NCI-H2171 (cell line): ENCODE measurements around the gene KCMF1.
A peak's percentile ranks its signal among the peaks of the same experiment; 100 is the strongest.

Source experiments
- DNase-seq: peaks from one replicate; lab custom pipeline; 2025; lab: John Stamatoyannopoulos, UW

KCMF1 gene

DNA sequence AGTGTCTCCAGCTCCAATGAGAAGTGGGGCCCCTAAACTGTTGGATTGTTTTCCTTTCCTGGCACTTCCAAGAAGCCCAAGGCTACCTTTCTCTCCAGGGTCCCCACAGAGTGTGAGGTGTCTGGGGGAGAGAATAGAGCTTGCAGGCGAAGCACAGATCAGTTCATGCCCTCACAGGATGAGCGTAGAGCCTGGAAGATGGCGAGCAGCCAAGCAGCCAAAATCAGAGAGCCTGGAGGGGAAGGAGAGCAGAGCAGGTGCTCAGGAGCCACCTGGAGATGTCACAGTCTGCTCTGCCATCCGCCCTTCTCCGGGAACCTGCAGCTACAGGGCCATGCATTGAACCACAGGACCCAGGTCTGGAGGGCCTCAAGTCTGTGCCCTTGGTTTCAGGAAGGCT, 107.6 kb downstream of the KCMF1 start:
- DNase-seq: no peak

DNA sequence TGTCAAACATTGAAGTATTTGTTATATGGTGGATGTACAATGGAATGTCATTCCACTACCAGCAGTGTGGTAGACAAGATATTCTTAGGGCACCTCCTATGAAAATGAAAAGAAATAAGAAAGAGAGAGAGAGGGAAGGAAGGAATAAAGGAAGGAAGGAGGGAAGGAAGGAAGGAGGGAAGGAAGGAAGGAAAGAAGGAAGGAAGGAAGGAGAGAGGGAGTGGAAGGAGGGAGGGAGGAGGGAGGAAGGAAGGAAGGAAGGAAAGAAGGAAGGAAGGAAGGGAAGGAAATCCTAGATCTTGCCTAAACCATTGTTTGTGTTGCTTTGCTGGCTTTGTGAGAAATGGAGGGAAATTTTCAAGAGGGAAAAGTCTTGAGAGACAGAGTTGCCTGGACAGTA, 112.1 kb downstream of the KCMF1 start:
- DNase-seq: no peak

DNA sequence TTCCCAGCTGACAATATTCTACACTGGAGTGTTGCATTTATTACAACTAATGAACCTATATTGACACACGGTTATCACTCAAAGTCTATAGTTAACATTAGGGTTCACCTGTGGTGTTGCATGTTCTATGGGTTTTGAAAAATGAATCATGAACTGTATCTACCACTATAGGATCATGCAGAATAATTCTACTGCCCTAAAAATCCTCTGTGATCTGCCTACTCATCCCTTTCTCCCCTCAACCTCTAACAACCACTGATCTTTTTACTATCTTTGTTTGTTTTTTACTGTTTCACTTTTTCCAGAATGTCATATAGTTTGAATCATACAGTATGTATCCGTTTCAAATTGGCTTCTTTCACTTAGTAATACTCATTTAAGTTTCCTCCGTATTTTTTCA, 114.6 kb downstream of the KCMF1 start:
- DNase-seq: no peak

DNA sequence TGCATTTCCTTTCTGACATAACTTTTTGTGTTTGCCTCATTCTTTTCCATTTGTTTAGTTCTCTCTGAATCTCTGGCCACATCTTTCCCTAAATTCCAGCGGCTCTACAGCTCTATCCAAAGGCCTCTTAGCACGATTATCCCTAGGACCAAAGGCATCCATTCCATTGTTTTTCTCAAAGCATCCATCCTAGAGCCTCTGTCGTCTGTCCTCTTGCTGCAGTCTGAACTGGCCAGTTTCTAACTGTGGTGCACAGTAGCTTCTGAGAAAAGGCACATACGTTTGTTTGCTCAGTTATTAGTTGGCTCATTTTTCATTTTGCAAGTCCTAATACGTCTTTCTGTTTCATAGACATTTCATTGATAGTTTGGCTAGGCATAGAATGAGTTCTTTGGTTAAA, 116.6 kb downstream of the KCMF1 start:
- DNase-seq: no peak

DNA sequence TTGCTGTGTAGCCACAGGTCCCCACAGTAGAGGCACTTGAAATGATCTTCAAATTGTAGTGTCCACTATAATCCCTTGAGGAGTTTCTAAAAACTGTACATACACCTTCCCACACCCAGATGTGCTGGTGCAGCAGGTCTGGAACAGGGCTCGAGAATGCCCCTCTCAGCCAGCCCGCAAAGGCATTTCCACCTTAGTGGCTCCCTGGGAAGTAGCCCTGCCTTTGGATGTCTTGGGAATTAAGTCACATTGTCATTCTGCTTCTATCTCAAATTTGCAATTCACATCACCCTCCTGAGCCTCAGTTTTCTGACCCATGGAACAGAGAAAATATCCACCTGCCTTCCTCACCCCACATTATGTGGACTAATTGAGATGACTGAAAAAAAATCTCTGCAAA, 118.0 kb downstream of the KCMF1 start:
- no peak for DNase-seq

DNA sequence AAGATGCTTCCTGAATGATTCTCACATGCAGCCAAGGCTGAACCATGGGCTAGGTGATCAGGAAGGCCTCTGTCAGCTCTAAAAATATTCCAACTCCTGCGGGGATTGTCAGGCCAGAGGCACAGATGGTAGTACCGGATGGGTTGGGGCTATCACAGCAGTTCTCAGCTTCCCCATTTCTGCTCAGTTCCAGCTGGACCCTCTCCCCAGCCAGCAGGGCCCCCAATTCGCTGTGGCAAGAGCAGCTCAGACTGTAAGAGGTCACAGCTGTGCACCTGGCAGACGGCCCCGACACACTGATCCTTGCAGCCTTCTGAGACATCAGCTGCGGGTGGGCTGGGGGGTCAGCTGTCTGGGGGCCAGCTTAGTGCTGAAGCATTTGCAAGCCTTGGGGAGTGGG, 118.6 kb downstream of the KCMF1 start:
- peak; percentile 74 for DNase-seq

DNA sequence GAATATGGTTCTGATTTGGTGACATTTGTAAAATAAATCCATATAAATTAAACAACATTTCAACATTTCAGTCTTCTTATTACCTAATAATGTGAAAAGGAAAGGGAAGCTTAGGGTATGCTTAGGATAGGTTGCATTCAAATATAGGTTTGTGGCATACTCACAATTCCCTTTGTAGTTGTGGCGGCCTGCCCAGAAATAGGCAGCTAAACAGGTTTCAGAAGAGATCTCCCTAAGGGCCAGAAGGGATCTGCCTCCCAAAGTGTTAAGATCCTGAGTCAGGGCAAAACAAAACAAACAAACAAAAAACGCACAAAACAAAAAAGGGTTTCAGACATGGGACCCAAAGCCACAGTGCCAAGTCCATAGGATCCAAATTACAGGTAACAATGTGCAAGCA, 120.9 kb downstream of the KCMF1 start:
- no peak for DNase-seq

DNA sequence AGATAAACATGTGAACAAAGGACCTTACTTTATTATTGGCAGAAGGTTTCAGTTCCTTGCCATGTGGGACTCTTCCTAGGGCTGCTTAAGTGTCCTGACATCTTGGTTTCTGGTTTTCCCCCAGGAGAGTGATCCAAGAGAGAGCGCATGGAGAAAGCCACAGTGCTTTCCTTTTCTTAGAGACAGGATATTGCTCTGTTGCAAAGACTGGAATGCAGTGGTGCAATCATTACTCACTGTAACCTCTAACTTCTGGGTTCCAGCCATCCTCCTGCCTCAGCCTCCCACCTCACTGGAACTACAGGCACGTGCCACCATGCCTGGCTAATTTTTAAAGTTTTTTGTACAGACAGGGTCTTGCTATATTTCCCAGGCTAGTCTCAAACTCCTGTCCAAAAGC, 124.1 kb downstream of the KCMF1 start:
- DNase-seq: no peak

DNA sequence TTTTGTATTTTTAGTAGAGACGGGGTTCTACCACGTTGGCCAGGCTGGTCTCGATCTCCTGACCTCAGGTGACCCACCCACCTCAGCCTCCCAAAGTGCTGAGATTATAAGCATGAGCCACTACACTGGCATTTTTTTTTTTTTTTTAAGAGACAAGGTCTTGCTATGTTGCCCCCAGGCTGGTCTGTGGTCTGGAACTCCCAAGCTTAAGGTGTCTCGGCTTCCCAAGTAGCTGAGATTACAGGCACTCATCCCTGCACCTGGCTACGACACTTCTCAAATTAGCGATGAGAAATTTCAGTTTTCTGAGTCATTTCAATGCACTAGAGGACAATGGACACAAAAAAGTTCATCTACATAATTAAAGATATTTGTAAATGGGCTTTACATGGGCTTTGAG, 125.7 kb downstream of the KCMF1 start:
- no peak for DNase-seq

DNA sequence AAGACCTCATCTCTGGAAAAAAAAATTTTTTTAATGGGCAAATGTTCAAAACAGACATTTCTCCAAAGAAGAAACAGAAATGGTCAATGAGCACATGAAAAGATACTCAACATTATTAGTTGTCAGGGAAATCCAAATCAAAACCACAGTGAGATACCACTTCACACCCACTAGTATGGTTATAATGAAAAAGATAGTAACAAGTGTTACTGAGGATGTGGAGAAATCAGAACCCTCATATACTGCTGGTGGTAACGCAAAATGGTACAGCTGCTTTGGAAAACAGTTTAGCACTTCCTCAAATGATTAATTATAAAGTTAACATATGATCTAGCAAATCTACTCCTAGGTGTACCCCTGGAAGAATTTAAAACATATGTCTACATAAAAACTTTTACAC, 133.3 kb downstream of the KCMF1 start:
- no peak for DNase-seq

DNA sequence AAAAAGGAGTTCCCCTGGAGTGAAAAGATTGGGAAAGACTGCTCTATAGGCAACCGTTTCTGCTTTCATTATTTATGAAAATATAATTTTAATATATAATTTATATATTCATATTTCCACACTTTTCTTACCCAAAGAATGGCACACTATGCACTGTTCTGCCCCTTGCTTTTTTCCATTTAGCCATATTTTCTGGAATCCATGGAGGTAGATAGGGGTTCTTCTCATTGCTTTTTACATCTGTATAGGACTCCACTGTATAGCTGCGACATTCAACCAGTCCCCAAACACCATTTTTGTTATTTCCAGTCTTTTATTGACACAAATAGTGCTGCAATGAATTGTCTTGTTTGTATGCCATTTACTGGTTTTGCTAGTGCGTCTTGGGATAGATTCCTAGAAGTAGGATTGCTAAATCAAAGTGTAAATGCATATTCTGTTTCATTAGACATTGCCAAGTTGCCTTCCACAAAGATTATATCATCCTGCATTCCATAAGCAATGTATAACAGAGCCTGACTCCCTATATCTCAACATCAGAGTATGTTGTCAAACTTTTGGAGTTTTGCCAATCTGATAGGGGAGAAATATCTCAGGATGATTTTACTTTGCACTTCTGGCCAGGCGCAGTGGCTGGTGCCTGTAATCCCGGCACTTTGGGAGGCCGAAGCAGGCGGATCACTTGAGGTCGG, 135.7 kb downstream of the KCMF1 start:
- DNase-seq: no peak
